Vagina (tissue), 2 donors: ENCODE results near the gene HDC.

Experiments
- CTCF ChIP-seq, 3 experiments: fragments of 450-650 bp in 2 of 3; fragments of 200-600 bp in 1 of 3; sonication (generic) in 1 of 3; IDR thresholded peaks; one replicate each; pipeline ENCODE4 v1.5.1; 2017 to 2019; ENCODE audit warnings: antibody characterized with exemption in 3 of 3, mild to moderate bottlenecking in 2 of 3, moderate library complexity in 2 of 3
- POLR2A ChIP-seq, 2 donors: fragments of 450-650 bp; IDR thresholded peaks; one replicate each; pipeline ENCODE4 v1.6.1; 2017; ENCODE audit warnings: antibody characterized with exemption in 2 of 2, mild to moderate bottlenecking in 2 of 2, moderate library complexity in 2 of 2

GRCh38 chr15:50202003-50202402 is 63.5 kb downstream of the HDC start:
- no peak for TF ChIP-seq POLR2A (IDR thresholded peaks at IDR 0.05)
- TF ChIP-seq CTCF (IDR thresholded peaks at IDR 0.05), result no peak
